Panc1 (cell line): ENCODE results near the gene PROX2. TPM values are rescaled to one million over a fixed set of nuclear protein-coding genes. Genes with fewer than 3 reads are reported as not detected.

Source experiments
- ATAC-seq: fragments of 200-7000 bp; cut with Tn5 transposase; 2 replicates; pipeline ENCODE4 v1.9.1; 2020; ENCODE audit warnings: mild to moderate bottlenecking, moderate library complexity
- BruUV-seq: library from RNA; stranded (reverse); fragments of 400-500 nt; replicated peaks from 2 replicates; lab custom pipeline; 2021; lab: Mats Ljungman, UMichigan
- CTCF ChIA-PET: fragments of 300-600 bp; sonication (Branson Sonifier 250); formaldehyde crosslinking; loops from one replicate; lab custom pipeline; 2022; ENCODE audit warnings: antibody characterized with exemption; lab: Charles Lee
- POLR2A ChIA-PET: fragments of 300-600 bp; sonication (Branson Sonifier 250); formaldehyde crosslinking; loops from one replicate; lab custom pipeline; 2022; ENCODE audit warnings: antibody characterized with exemption; lab: Charles Lee
- DNase-seq: peaks from one replicate; pipeline ENCODE4 v3.0.0-alpha.2; 2010; ENCODE audit warnings: low read depth, low spot score
- H3K27ac ChIP-seq: 2 replicates; pipeline ENCODE4 v1.5.1; 2011; ENCODE audit warnings: mild to moderate bottlenecking, low read length, inconsistent platforms
- H3K27me3 ChIP-seq: fragments of 200-500 bp; sonication (Bioruptor generic); 2 replicates; pipeline ENCODE4 v1.6.0; 2014; ENCODE audit warnings: low read length, inconsistent platforms; ENCODE audit not compliant: control insufficient read depth, insufficient read depth
- H3K36me3 ChIP-seq: fragments of 200-500 bp; sonication (Bioruptor generic); 2 replicates; pipeline ENCODE4 v1.5.1; 2014; ENCODE audit warnings: inconsistent platforms, mild to moderate bottlenecking, low read length, moderate library complexity; ENCODE audit not compliant: control insufficient read depth, insufficient read depth
- H3K4me1 ChIP-seq: 2 replicates; pipeline ENCODE4 v1.5.1; 2011; ENCODE audit warnings: inconsistent platforms, mild to moderate bottlenecking, low read length, moderate library complexity; ENCODE audit not compliant: control insufficient read depth, insufficient read depth
- H3K4me3 ChIP-seq, 2 experiments: 2 replicates each; pipeline ENCODE4 v1.5.1; 2011 to 2012; ENCODE audit warnings: low read depth in 2 of 2, low read length in 2 of 2, mild to moderate bottlenecking in 2 of 2, inconsistent platforms in 1 of 2, moderate library complexity in 1 of 2
- H3K9me3 ChIP-seq: fragments of 200-500 bp; sonication (Bioruptor generic); 2 replicates; pipeline ENCODE4 v1.5.1; 2014; ENCODE audit warnings: low read depth, mild to moderate bottlenecking, inconsistent platforms, low read length, moderate library complexity; ENCODE audit not compliant: control insufficient read depth, insufficient read depth
- POLR2AphosphoS5 ChIP-seq: IDR thresholded peaks from 2 replicates; pipeline ENCODE4 v1.6.1; 2012; ENCODE audit warnings: mild to moderate bottlenecking, low read depth, low read length, moderate library complexity
- SIN3A ChIP-seq: IDR thresholded peaks from 2 replicates; pipeline ENCODE4 v1.6.1; 2012; ENCODE audit warnings: low read depth, mild to moderate bottlenecking, low read length, moderate library complexity, borderline replicate concordance; ENCODE audit not compliant: insufficient read depth
- TCF7L2 ChIP-seq: IDR thresholded peaks from 2 replicates; pipeline ENCODE4 v1.6.1; 2011; ENCODE audit warnings: mild to moderate bottlenecking, low read depth, low read length, inconsistent platforms
- in situ Hi-C: cut with HindIII; loops from 2 replicates; pipeline ENCODE4 v1.10.0; 2016; ENCODE audit warnings: low sequenced_read_pairs, low pct_unique_long_range_greater_than_20kb
- intact Hi-C: fragments of 100-400 bp; cut with micrococcal nuclease; formaldehyde crosslinking; loops from one replicate; pipeline ENCODE4 v1.10.0; 2022; ENCODE audit not compliant: unreplicated experiment
- total RNA-seq: library from RNA; stranded (reverse); gene quantifications from one replicate; pipeline ENCODE4 v1.2.1, GENCODE V29; 2021; ENCODE audit not compliant: unreplicated experiment
- TF ChIP-seq, protein P1 (sequence below), 2 experiments: IDR thresholded peaks; 2 replicates each; pipeline ENCODE4 v1.6.1; 2011 to 2012; ENCODE audit warnings: low read depth in 2 of 2, control low read depth in 1 of 2, low read length in 1 of 2, mild to moderate bottlenecking in 1 of 2, moderate library complexity in 1 of 2; ENCODE audit not compliant: insufficient read depth in 1 of 2
- TF ChIP-seq, protein P2 (sequence below): fragments of 450-650 bp; IDR thresholded peaks from 2 replicates; pipeline ENCODE4 v1.5.1; 2017; ENCODE audit warnings: mild to moderate bottlenecking

PROX2 gene
- total RNA-seq, 1 experiment from 2014 or later = not detected

- Histone ChIP-seq H3K4me1 (no peaks in the 10 kb centered on the region), H3K27me3 (no peaks in the 10 kb centered on the region), H3K27ac (no peak overlapping the region), H3K9me3 (no peaks in the 10 kb centered on the region), H3K36me3 (peaks cover 8% of the 10 kb centered on the region; the same call in 1 of the 2 replicates), H3K4me3 (no peak overlapping the region)
- BruUV-seq = TSS peak; percentile 66
- intact Hi-C loops = no loop called here
- CTCF ChIA-PET = no interaction called here
- no peak for TF ChIP-seq POLR2AphosphoS5
- TF ChIP-seq, protein P1, sequence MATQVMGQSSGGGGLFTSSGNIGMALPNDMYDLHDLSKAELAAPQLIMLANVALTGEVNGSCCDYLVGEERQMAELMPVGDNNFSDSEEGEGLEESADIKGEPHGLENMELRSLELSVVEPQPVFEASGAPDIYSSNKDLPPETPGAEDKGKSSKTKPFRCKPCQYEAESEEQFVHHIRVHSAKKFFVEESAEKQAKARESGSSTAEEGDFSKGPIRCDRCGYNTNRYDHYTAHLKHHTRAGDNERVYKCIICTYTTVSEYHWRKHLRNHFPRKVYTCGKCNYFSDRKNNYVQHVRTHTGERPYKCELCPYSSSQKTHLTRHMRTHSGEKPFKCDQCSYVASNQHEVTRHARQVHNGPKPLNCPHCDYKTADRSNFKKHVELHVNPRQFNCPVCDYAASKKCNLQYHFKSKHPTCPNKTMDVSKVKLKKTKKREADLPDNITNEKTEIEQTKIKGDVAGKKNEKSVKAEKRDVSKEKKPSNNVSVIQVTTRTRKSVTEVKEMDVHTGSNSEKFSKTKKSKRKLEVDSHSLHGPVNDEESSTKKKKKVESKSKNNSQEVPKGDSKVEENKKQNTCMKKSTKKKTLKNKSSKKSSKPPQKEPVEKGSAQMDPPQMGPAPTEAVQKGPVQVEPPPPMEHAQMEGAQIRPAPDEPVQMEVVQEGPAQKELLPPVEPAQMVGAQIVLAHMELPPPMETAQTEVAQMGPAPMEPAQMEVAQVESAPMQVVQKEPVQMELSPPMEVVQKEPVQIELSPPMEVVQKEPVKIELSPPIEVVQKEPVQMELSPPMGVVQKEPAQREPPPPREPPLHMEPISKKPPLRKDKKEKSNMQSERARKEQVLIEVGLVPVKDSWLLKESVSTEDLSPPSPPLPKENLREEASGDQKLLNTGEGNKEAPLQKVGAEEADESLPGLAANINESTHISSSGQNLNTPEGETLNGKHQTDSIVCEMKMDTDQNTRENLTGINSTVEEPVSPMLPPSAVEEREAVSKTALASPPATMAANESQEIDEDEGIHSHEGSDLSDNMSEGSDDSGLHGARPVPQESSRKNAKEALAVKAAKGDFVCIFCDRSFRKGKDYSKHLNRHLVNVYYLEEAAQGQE (IDR thresholded peaks at IDR 0.05; ENCODE audit: insufficient read depth in 1 of 2, low read depth in 2 of 2, low read length in 1 of 2) = no peak
- TF ChIP-seq, protein P2, sequence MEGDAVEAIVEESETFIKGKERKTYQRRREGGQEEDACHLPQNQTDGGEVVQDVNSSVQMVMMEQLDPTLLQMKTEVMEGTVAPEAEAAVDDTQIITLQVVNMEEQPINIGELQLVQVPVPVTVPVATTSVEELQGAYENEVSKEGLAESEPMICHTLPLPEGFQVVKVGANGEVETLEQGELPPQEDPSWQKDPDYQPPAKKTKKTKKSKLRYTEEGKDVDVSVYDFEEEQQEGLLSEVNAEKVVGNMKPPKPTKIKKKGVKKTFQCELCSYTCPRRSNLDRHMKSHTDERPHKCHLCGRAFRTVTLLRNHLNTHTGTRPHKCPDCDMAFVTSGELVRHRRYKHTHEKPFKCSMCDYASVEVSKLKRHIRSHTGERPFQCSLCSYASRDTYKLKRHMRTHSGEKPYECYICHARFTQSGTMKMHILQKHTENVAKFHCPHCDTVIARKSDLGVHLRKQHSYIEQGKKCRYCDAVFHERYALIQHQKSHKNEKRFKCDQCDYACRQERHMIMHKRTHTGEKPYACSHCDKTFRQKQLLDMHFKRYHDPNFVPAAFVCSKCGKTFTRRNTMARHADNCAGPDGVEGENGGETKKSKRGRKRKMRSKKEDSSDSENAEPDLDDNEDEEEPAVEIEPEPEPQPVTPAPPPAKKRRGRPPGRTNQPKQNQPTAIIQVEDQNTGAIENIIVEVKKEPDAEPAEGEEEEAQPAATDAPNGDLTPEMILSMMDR = no peak
- TF ChIP-seq SIN3A = no peak
- no peak for ATAC-seq
- no peak for DNase-seq
- POLR2A ChIA-PET = no interaction called here
- in situ Hi-C loops = no loop called here
Observed at GRCh38 chr14:74902941-74903705, 27.2 kb upstream of the PROX2 start.

DNA sequence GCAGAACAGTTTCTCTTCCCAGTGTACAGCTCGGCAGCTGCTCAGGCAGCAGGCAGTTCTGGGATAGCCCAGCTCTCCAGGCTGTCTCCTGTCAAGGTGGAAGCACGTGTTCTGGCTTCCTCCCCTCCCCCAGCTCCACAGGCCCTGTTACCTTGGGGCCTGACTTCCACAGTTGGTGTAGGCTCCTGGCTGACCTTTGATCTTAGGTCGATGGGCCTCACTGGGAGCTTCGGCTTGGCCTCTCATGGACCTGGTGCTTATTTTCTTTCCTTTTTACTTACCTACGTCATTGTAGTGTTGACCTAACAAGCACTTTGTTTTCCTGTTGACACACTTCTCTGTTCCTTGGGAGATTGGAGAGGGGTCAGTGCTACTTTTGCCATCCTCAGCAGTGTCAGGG is 22.7 kb upstream of the PROX2 start:
- intact Hi-C loops = no loop called here
- Histone ChIP-seq H3K9me3 (no peaks in the 10 kb centered on the region), H3K27me3 (no peaks in the 10 kb centered on the region), H3K4me3 (no peak overlapping the region), H3K27ac (no peak overlapping the region), H3K4me1 (no peaks in the 10 kb centered on the region), H3K36me3 (peaks cover 26% of the 10 kb centered on the region)
- CTCF ChIA-PET = no interaction called here
- POLR2A ChIA-PET = no interaction called here
- TF ChIP-seq POLR2AphosphoS5 (no peak), TCF7L2 (no peak), SIN3A (no peak)
- TF ChIP-seq, protein P1 (IDR thresholded peaks at IDR 0.05; ENCODE audit: insufficient read depth in 1 of 2, low read depth in 2 of 2, low read length in 1 of 2) = no peak
- TF ChIP-seq, protein P2 = no peak
- no TSS peak for BruUV-seq
- in situ Hi-C loops = no loop called here
- DNase-seq (no peak), ATAC-seq (no peak)
